HG03457 (cell line): Measurements from ENCODE around the gene TPX2.

Experiments
- ATAC-seq: cut with Tn5 transposase; IDR thresholded peaks from one replicate; pipeline ENCODE4 v1.9.1; 2021; ENCODE audit warnings: moderate number of reproducible peaks; ENCODE audit not compliant: unreplicated experiment

TPX2 gene

GRCh38 chr20:31705598-31706597, 33.2 kb upstream of the TPX2 start:
- ATAC-seq, result peak; percentile 82

GRCh38 chr20:31706607-31707257, 32.4 kb upstream of the TPX2 start:
- ATAC-seq, result no peak

GRCh38 chr20:31707258-31707615, 31.9 kb upstream of the TPX2 start:
- ATAC-seq, result no peak

- ATAC-seq, result no peak
Observed at GRCh38 chr20:31707994-31708735, 30.9 kb upstream of the TPX2 start.

- no peak for ATAC-seq
Observed at GRCh38 chr20:31708736-31709534, 30.2 kb upstream of the TPX2 start.

GRCh38 chr20:31709939-31710338, 29.2 kb upstream of the TPX2 start:
- ATAC-seq, result no peak

DNA sequence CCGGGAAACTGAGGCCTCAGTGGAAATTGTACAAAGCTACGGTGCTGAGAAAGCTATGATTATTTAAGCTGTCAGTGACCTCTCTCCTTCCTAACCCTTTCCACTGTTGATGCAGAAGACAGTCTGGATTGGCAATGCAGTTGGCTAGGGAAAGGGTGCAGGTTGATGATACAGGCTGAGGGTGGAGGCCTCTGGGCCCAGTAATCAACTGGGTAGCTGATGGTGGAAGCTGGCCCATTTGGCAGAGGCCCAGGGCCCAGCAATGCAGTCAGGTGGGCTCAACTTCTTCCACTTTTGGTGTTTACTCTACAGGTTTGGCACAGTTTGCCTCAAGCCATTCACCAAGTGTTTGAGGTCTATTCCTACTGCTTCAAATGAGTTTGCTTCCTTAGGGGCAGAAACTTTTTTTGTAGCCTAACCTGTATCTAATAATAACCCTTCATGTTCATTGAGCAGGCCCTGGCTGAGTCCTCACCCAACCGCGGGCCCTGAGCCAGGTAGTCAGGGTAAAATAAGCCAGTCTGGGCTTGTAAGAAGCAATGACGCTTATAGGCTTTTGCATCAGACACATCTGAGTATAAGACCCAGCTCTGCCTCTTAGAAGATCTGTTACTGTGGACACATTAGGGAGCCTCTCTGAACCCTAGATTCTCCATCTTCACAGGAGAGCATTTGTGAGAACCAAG, 28.5 kb upstream of the TPX2 start:
- ATAC-seq, result no peak

GRCh38 chr20:31711179-31712111, 27.6 kb upstream of the TPX2 start:
- no peak for ATAC-seq

DNA sequence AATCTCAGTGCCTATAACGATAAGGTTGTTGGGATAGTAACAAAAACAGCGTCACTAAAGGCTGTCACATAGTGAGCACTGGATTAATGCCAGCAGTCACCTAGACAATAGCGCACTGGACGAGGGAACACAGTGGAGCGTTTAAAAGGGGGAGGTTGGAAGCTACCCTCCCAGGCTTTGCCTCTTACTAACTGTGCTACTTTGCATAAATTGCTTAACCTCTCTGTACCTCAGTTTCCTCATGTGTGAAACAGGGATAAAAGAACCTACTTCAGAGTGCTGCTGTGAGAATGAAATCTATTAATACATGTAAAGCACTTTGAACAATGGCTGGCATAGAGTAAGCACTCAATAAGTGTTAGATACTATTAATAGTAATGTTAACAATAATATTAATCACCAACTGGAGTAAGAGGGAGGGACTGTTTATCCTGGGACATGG, 27.0 kb upstream of the TPX2 start:
- no peak for ATAC-seq

- ATAC-seq, result no peak
Observed at GRCh38 chr20:31712564-31713311, 26.4 kb upstream of the TPX2 start.

- ATAC-seq, result no peak
Observed at GRCh38 chr20:31713312-31714273, 25.5 kb upstream of the TPX2 start.

- ATAC-seq, result no peak
Observed at GRCh38 chr20:31715766-31716165, 23.3 kb upstream of the TPX2 start.

- ATAC-seq, result no peak
Observed at GRCh38 chr20:31716351-31716750, 22.7 kb upstream of the TPX2 start.

DNA sequence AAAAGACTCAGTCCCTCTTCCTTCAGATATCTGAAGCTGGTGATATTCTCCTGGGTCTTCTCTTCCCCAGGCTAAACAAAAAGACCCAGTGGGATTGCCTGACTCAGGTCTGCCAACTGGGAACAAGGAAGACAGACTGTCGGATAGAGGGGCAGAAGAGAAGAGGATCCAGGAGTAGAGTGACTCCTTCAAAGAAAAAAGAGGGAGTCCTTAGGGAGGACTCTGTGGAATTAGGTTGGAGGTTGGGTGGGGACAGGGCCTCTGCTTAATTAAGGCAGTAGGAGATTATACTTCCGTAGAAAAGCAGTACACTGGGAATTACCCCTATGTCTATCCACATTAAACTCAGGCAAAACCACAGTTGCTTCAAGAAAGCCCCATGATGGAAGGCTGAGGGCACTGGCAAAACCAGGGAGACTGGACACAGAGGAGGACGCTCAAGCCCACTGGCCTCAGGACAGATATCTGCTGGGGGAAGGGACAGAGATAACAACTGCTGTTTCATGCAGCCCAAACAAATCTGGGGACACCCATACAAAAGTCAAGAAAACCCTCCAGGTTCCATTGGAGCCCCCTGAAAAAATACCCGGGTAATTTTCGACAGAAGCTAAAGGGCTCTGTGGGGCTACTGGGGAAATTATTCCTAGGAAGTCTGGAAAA, 22.1 kb upstream of the TPX2 start:
- no peak for ATAC-seq

- ATAC-seq, result peak; percentile 46
Observed at GRCh38 chr20:31717478-31718201, 21.4 kb upstream of the TPX2 start.
